Caco-2 (cell line): Measurements from ENCODE around the gene TIMP3. TPM values are rescaled to one million over a fixed set of nuclear protein-coding genes. Genes with fewer than 3 reads are reported as not detected.

ENCODE experiments used
- BruUV-seq: library from RNA; stranded (reverse); fragments of 400-500 nt; replicated peaks from 2 replicates; lab custom pipeline; 2021; lab: Mats Ljungman, UMichigan
- CTCF ChIA-PET: fragments of 300-600 bp; sonication (Branson Sonifier 250); formaldehyde crosslinking; loops from one replicate; lab custom pipeline; 2022; ENCODE audit warnings: antibody characterized with exemption; lab: Charles Lee
- POLR2A ChIA-PET: fragments of 300-600 bp; sonication (Branson Sonifier 250); formaldehyde crosslinking; loops from one replicate; lab custom pipeline; 2022; ENCODE audit warnings: antibody characterized with exemption; lab: Charles Lee
- DNase-seq, 2 experiments: peaks; one replicate each; pipeline versions ENCODE4 v3.0.0 to v3.0.0-alpha.2; 2020 to 2022
- H3K27me3 ChIP-seq: replicated peaks from 2 replicates; pipeline ENCODE4 v1.6.0; 2011; ENCODE audit warnings: low read length; ENCODE audit not compliant: control insufficient read depth, insufficient read depth
- H3K36me3 ChIP-seq: 2 replicates; pipeline ENCODE4 v1.5.1; 2011; ENCODE audit warnings: low read length; ENCODE audit not compliant: control insufficient read depth, insufficient read depth
- H3K4me1 ChIP-seq: fragments of 250-450 bp; sonication (Bioruptor Pico); 2 replicates; pipeline ENCODE4 v1.5.1; 2020; ENCODE audit warnings: mild to moderate bottlenecking
- H3K4me3 ChIP-seq: 2 replicates; pipeline ENCODE4 v1.5.1; 2011; ENCODE audit warnings: low read depth, mild to moderate bottlenecking, control low read depth, low read length
- H3K9me3 ChIP-seq: fragments of 250-450 bp; sonication (Bioruptor Pico); 2 replicates; pipeline ENCODE4 v1.5.1; 2020; ENCODE audit warnings: mild to moderate bottlenecking, moderate library complexity
- H3K27ac Mint-ChIP-seq: one replicate; pipeline ENCODE4 v1.8.0; 2022; ENCODE audit warnings: mixed read lengths; ENCODE audit not compliant: unreplicated experiment
- H3K27me3 Mint-ChIP-seq: one replicate; pipeline ENCODE4 v1.8.0; 2022; ENCODE audit warnings: mixed read lengths; ENCODE audit not compliant: insufficient read depth, unreplicated experiment
- H3K36me3 Mint-ChIP-seq: one replicate; pipeline ENCODE4 v1.8.0; 2022; ENCODE audit warnings: mild to moderate bottlenecking, mixed read lengths; ENCODE audit not compliant: insufficient read depth, unreplicated experiment
- H3K4me1 Mint-ChIP-seq: one replicate; pipeline ENCODE4 v1.8.0; 2022; ENCODE audit warnings: low read depth, mixed read lengths; ENCODE audit not compliant: unreplicated experiment
- H3K4me3 Mint-ChIP-seq: one replicate; pipeline ENCODE4 v1.8.0; 2022; ENCODE audit warnings: mild to moderate bottlenecking, moderate library complexity, mixed read lengths; ENCODE audit not compliant: unreplicated experiment
- H3K9me3 Mint-ChIP-seq: one replicate; pipeline ENCODE4 v1.8.0; 2022; ENCODE audit warnings: mixed read lengths; ENCODE audit not compliant: unreplicated experiment
- intact Hi-C: fragments of 100-400 bp; cut with micrococcal nuclease; formaldehyde crosslinking; loops from one replicate; pipeline ENCODE4 v1.10.0; 2022; ENCODE audit not compliant: unreplicated experiment
- total RNA-seq: library from RNA; stranded (reverse); gene quantifications from 2 replicates; pipeline ENCODE4 v1.2.3, GENCODE V29; 2022
- TF ChIP-seq, protein P1 (sequence below), 2 experiments: fragments of 200-600 bp in 1 of 2; IDR thresholded peaks; 1 replicate in 1 of 2; 2 replicates in 1 of 2; pipeline versions ENCODE4 v1.5.1 to v1.8.0; 2011 to 2022; ENCODE audit warnings: antibody characterized with exemption in 1 of 2, control low read depth in 1 of 2, inconsistent platforms in 1 of 2, low read depth in 1 of 2, low read length in 1 of 2, mild to moderate bottlenecking in 1 of 2, moderate library complexity in 1 of 2; ENCODE audit not compliant: insufficient read depth in 1 of 2, severe bottlenecking in 1 of 2, unreplicated experiment in 1 of 2

Gene TIMP3
- total RNA-seq, 1 experiment from 2014 or later, result 86.4 TPM

DNA sequence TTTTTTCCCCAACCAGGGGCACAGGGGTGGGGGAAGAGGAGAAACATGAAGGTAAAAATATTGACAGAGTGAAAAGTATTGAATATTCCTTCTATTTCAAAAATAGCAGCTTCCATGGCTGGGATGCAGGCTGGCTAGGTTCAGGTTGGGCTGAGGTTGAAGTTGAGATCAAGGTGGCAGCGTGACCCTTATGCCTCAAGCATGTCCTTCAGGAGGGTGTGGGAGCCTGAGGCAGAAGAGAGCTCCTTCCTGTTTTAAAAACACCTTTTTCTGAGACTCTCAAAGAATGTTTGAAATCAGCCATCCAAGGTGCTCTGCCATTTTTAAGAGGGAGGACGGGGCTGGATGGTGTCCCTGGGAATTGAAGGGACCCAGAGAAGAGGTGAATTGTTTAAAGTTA is 29.5 kb downstream of the TIMP3 start:
- no peak for DNase-seq
- ChIA-PET POLR2A (no interaction called here), CTCF (no interaction called here)
- Histone ChIP-seq H3K9me3 (no peaks in the 10 kb centered on the region), H3K36me3 (no peaks in the 10 kb centered on the region; the same call in none of the 2 replicates), H3K27me3 (no peaks in the 10 kb centered on the region), H3K4me3 (no peak overlapping the region), H3K4me1 (no peaks in the 10 kb centered on the region)
- Mint-ChIP-seq H3K27me3 (no peaks in the 10 kb centered on the region), H3K4me1 (no peaks in the 10 kb centered on the region), H3K4me3 (no peak overlapping the region), H3K36me3 (peaks cover 38% of the 10 kb centered on the region), H3K9me3 (no peaks in the 10 kb centered on the region), H3K27ac (no peak overlapping the region)
- TF ChIP-seq, protein P1, sequence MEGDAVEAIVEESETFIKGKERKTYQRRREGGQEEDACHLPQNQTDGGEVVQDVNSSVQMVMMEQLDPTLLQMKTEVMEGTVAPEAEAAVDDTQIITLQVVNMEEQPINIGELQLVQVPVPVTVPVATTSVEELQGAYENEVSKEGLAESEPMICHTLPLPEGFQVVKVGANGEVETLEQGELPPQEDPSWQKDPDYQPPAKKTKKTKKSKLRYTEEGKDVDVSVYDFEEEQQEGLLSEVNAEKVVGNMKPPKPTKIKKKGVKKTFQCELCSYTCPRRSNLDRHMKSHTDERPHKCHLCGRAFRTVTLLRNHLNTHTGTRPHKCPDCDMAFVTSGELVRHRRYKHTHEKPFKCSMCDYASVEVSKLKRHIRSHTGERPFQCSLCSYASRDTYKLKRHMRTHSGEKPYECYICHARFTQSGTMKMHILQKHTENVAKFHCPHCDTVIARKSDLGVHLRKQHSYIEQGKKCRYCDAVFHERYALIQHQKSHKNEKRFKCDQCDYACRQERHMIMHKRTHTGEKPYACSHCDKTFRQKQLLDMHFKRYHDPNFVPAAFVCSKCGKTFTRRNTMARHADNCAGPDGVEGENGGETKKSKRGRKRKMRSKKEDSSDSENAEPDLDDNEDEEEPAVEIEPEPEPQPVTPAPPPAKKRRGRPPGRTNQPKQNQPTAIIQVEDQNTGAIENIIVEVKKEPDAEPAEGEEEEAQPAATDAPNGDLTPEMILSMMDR (IDR thresholded peaks at IDR 0.05; ENCODE audit: insufficient read depth in 1 of 2, low read depth in 1 of 2, low read length in 1 of 2, severe bottlenecking in 1 of 2, unreplicated experiment in 1 of 2), result no peak
- intact Hi-C loops, result no loop called here
- no TSS peak for BruUV-seq

DNA sequence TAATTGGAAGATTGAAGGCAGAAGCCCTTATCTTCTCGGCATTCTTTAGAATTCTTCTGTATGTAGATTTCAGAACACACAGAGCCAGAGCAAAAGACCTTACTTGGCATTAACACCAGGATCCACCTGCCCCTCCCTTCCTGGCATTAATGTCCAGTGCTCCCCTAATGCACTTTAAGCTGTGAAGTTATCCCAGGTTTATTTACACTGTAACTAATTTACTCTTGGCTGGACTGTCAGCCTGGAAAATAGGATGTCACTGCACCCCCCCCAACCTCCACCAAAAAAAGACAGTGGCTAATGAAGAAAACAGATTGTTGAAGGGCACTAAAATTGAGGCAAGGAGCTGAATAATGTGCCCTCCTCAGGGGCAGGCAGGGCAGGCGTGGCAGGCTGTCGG is 30.1 kb downstream of the TIMP3 start:
- no peaks in the 10 kb centered on the region for H3K9me3 Mint-ChIP-seq
- H3K4me1 Mint-ChIP-seq, result no peaks in the 10 kb centered on the region
- CTCF ChIA-PET, result no interaction called here
- Histone ChIP-seq H3K4me1 (no peaks in the 10 kb centered on the region), H3K27me3 (no peaks in the 10 kb centered on the region), H3K36me3 (no peaks in the 10 kb centered on the region; the same call in none of the 2 replicates), H3K9me3 (no peaks in the 10 kb centered on the region), H3K4me3 (no peak overlapping the region)
- no peak overlapping the region for H3K4me3 Mint-ChIP-seq
- POLR2A ChIA-PET, result no interaction called here
- no peak for DNase-seq
- intact Hi-C loops, result no loop called here
- peaks cover 36% of the 10 kb centered on the region for H3K36me3 Mint-ChIP-seq
- TF ChIP-seq, protein P1 (IDR thresholded peaks at IDR 0.05; ENCODE audit: insufficient read depth in 1 of 2, low read depth in 1 of 2, low read length in 1 of 2, severe bottlenecking in 1 of 2, unreplicated experiment in 1 of 2), result no peak
- H3K27ac Mint-ChIP-seq, result no peak overlapping the region
- H3K27me3 Mint-ChIP-seq, result no peaks in the 10 kb centered on the region
- BruUV-seq, result no TSS peak

DNA sequence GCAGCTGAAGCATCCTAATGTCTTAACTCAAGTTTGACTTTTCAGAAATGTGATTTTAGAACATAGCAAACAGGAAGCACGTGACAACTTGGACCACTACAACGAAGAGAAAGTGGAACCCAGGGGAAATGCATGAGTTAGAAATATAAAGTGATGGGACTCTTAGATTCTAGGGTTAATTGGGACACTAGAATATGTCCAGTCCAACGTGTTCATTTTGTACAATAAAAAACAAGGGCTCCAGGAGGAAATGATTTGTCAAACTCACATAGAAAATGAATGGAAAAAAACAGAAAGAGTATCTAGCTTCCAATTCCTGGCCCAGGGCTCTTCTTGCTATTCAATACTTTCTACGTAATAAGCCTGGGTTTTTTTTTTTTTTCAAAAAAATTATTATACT is 30.7 kb downstream of the TIMP3 start:
- Histone ChIP-seq H3K36me3 (no peaks in the 10 kb centered on the region; the same call in none of the 2 replicates), H3K9me3 (no peaks in the 10 kb centered on the region), H3K27me3 (no peaks in the 10 kb centered on the region), H3K4me3 (no peak overlapping the region), H3K4me1 (no peaks in the 10 kb centered on the region)
- CTCF ChIA-PET, result no interaction called here
- TF ChIP-seq, protein P1 (IDR thresholded peaks at IDR 0.05; ENCODE audit: insufficient read depth in 1 of 2, low read depth in 1 of 2, low read length in 1 of 2, severe bottlenecking in 1 of 2, unreplicated experiment in 1 of 2), result no peak
- no peaks in the 10 kb centered on the region for H3K4me1 Mint-ChIP-seq
- H3K36me3 Mint-ChIP-seq, result peaks cover 31% of the 10 kb centered on the region
- no peak overlapping the region for H3K4me3 Mint-ChIP-seq
- H3K27ac Mint-ChIP-seq, result no peak overlapping the region
- no peaks in the 10 kb centered on the region for H3K27me3 Mint-ChIP-seq
- no peak for DNase-seq
- intact Hi-C loops, result no loop called here
- POLR2A ChIA-PET, result no interaction called here
- BruUV-seq, result no TSS peak
- no peaks in the 10 kb centered on the region for H3K9me3 Mint-ChIP-seq
